GM12865 (cell line): ENCODE measurements around the gene FOXE1.

Experiments
- DNase-seq: peaks from one replicate; pipeline ENCODE4 v3.0.0; 2010; ENCODE audit warnings: low read depth
- H3K4me3 ChIP-seq: 2 replicates; pipeline ENCODE4 v1.5.1; 2011; ENCODE audit warnings: mild to moderate bottlenecking, low read depth, low read length, control low read depth
- CTCF ChIP-seq: IDR thresholded peaks from 2 replicates; pipeline ENCODE4 v1.5.1; 2011; ENCODE audit warnings: low read length, control low read depth, low read depth, inconsistent platforms; ENCODE audit not compliant: insufficient read depth; ENCODE audit errors: missing control alignments

The FOXE1 gene

GRCh38 chr9:97856857-97857605 lies 4.0 kb downstream of the FOXE1 start:
- no peak overlapping the region for H3K4me3 ChIP-seq
- DNase-seq: no peak
- TF ChIP-seq CTCF: no peak

- no peak overlapping the region for H3K4me3 ChIP-seq
- DNase-seq: no peak
- no peak for TF ChIP-seq CTCF
Observed at GRCh38 chr9:97857606-97858392, 4.8 kb downstream of the FOXE1 start.

GRCh38 chr9:97858393-97858713 lies 5.3 kb downstream of the FOXE1 start:
- no peak for TF ChIP-seq CTCF
- DNase-seq: no peak
- H3K4me3 ChIP-seq: no peak overlapping the region

- H3K4me3 ChIP-seq: no peak overlapping the region
- no peak for TF ChIP-seq CTCF
- DNase-seq: no peak
Observed at GRCh38 chr9:97858826-97859225, 5.8 kb downstream of the FOXE1 start.

- no peak for TF ChIP-seq CTCF
- H3K4me3 ChIP-seq: no peak overlapping the region
- no peak for DNase-seq
Observed at GRCh38 chr9:97859346-97859745, 6.3 kb downstream of the FOXE1 start.

GRCh38 chr9:97860451-97861147 lies 7.6 kb downstream of the FOXE1 start:
- no peak overlapping the region for H3K4me3 ChIP-seq
- TF ChIP-seq CTCF: no peak
- no peak for DNase-seq
